ENCODE results near the gene TEPSIN.

DNA sequence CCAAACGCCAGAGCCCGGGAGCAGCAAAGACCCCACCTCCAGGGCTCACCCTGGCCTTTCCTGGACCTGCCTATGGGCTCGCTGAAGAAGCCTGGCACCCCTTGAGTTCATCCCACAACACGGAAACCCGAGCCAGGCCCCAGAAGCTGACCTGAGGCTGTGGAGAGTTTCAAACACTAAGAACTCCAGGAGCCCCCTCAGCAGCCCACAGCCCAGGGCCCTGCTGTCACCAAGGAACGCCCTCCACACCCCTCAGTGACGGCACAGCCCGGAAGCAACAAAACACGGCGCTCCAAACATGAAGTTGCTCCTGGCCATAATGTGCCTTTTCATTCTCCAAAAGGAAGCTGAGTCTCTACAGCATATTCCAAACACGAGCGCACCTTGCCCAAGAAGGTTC, 47.0 kb upstream of the TEPSIN start:
- TF ChIP-seq POLR2A (IDR thresholded peaks at IDR 0.05) (no peak), POLR2AphosphoS5 (IDR thresholded peaks at IDR 0.05) (no peak), EP300 (IDR thresholded peaks at IDR 0.05) (no peak)
- TF ChIP-seq, protein P1, sequence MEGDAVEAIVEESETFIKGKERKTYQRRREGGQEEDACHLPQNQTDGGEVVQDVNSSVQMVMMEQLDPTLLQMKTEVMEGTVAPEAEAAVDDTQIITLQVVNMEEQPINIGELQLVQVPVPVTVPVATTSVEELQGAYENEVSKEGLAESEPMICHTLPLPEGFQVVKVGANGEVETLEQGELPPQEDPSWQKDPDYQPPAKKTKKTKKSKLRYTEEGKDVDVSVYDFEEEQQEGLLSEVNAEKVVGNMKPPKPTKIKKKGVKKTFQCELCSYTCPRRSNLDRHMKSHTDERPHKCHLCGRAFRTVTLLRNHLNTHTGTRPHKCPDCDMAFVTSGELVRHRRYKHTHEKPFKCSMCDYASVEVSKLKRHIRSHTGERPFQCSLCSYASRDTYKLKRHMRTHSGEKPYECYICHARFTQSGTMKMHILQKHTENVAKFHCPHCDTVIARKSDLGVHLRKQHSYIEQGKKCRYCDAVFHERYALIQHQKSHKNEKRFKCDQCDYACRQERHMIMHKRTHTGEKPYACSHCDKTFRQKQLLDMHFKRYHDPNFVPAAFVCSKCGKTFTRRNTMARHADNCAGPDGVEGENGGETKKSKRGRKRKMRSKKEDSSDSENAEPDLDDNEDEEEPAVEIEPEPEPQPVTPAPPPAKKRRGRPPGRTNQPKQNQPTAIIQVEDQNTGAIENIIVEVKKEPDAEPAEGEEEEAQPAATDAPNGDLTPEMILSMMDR (IDR thresholded peaks at IDR 0.05), result no peak
